Fibroblast of lung (primary cell): ENCODE measurements around the gene APOE.

ENCODE experiments used
- CTCF ChIP-seq, 2 donors: IDR thresholded peaks in 1 of 2; conservative IDR thresholded peaks in 1 of 2; 1 replicate in 1 of 2; 2 replicates in 1 of 2; pipeline ENCODE4 v1.5.1; 2011 to 2012; ENCODE audit warnings: low read length in 2 of 2, control low read depth in 1 of 2, inconsistent platforms in 1 of 2, low read depth in 1 of 2, mild to moderate bottlenecking in 1 of 2
- EZH2 ChIP-seq: IDR thresholded peaks from 2 replicates; pipeline ENCODE4 v1.5.1; 2012; ENCODE audit warnings: low read length, control low read depth, mild to moderate bottlenecking; ENCODE audit errors: missing control alignments

GRCh38 chr19:44856421-44857083, 49.0 kb upstream of the APOE start:
- TF ChIP-seq CTCF (conservative IDR thresholded peaks at IDR 0.05 in 1 of 2, IDR thresholded peaks at IDR 0.05 in 1 of 2; ENCODE audit: low read depth in 1 of 2, low read length in 2 of 2) (no peak), EZH2 (no peak)
